NCI-H526 treated with DMSO at 0.1 percent for 48 hours (cell line): ENCODE measurements around the gene WSCD1.

Source experiments
- DNase-seq: peaks from one replicate; lab custom pipeline; 2025; lab: John Stamatoyannopoulos, UW

Gene WSCD1

GRCh38 chr17:6061290-6061689 lies 8.9 kb upstream of the WSCD1 start:
- DNase-seq, result no peak

DNA sequence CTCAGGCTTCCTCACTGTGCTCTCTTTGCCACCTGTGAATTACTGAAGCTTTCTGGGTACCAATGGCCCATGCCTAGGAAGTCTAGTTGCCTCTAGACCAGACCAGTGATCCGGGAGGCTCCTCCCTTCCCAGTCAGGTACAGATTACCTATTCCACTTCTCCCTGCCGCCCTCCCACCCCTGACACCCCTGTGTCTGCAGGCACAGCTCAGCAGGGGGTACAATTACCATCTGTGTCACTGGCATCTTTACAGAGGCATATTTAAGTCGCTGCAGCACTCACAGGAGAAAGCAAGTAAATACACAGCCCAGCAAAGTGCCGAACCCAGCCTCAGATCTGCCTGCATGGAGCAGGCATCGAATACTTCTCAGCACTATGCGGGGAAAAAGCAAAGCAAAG lies 5.3 kb upstream of the WSCD1 start:
- no peak for DNase-seq

DNA sequence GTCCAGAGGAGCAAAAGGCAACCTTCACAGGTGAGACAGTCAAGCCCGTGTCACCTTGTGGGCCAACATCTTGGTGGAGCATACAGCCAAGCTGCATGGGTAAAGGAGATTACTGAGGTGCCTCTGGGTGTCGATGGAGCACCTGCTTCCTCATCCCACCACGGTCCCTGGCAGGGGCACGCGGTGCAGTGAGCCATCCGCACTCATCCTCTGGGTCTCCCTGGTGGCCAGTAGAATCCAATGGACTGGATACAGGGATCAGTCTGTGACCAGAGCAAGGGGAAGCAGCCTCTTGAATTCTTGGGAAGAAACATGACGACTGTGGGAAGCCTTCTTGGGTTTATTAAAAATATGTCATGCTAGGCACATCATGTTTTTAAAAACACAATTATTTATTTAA lies 4.8 kb upstream of the WSCD1 start:
- no peak for DNase-seq

- no peak for DNase-seq
Measured at GRCh38 chr17:6066183-6066948, 3.8 kb upstream of the WSCD1 start.

DNA sequence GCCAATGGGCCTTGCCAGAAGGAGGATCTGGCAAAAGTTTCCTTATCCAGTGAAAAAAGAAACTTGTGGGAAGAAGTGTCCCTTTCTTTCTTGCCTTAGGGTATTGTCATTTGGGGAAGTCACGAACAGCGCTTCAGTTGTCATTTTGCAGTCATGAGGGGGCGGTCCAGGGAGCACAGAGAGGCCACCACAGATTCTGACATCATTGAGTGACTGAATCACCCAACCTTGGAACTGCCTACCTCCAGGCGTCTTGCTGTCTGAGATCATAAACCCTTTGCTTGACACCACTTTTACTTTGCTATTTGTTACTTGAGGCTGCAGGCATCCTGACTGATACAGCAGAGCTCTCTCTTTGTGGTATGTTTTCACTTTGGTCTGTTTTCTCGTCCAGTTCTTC lies 3.1 kb upstream of the WSCD1 start:
- DNase-seq, result no peak

GRCh38 chr17:6070430-6070912 lies 292 bp downstream of the WSCD1 start:
- DNase-seq, result no peak

DNA sequence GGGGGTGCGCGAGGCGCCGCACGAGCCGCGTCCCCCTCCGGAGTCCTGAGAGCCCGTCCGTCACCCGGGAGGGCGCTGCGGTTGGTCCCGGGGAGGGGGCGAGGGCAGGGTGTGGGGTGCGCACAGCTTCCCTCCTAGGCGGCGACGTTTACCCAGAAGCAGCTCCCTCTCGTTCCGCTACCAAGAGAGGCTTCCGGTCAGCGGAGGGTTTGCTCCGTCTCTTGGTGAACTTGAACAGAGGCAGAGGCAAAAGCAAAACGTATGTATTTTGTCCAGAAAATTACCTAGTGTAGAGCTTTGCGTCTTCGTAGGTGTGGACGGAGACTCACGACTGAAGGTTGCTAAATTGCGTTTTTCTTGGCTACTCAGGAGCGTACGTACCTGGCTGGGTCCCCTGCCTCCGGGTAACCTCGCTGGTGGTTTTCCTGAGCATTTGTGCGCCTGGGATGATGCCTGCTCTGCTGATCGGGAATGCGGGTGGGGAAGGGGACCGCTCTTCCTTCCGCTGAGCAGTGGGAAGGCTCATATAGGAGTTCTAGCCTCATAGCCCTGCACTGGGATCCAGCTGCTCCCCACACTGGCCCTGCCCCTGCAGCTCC lies 833 bp downstream of the WSCD1 start:
- no peak for DNase-seq

DNA sequence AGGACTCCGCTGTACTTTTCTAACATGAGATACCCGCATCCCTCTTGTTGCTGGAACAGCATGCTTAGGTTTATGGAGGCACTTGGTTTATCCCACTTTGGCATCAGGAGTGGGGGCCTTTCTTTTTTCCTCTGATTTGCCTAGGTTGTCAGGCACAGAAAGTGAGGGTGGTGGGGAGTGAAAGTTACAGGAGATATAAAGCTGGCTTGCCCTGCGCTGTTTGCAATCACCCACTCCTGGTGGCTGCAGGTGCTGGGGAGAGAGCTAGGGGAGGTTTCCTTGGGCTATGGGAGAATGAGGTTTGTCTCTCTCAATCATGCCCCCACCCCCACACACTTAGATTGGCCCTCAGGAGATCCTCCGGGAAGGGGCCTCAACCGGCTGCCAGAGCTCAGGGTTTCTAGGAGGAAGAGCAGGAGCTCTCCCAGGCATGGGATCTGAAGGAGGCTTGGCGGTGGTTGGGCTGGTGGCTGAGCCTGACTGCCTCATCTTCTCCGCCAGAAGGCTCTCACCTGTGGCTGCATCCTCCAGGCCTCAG lies 1.4 kb downstream of the WSCD1 start:
- no peak for DNase-seq

DNA sequence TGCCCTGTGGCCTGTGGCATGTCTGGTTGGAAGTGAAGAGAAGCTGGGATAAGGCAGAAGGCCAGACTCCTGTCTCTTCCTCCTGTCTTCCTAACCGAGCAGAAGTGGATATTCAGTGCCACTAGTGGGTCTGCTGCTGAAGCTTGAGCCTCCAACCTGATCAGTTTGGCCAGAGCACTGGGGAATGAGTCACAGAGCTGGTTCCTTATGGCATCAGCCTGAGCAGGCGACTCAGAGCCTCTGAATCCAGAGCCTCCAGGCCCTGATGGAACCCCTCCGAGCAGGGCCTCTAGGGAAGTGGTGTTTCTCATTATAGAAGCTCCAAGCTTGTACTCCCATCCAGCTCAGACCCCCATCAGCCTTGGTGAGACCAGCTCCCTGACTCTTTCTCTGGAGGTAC lies 2.0 kb downstream of the WSCD1 start:
- DNase-seq, result no peak

DNA sequence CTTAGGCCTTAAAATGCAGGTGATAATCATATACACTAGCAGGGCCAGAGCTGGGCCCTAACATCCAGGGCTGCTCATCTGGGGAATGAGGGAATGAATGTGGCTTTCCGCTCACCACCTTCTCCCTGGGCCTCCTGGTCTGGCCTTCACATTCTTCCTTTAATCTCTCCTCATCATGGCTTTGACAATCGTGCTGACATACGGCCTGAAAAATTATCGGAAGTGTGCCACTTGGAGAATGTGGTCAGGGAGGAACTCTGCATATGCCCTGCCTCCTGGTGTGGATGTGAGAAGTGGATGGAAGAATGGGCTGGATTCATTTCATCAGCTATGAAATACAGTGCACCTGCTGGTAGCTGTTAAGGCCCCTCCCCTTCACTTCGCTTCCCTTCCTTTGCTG lies 2.4 kb downstream of the WSCD1 start:
- no peak for DNase-seq

GRCh38 chr17:6073620-6074019 lies 3.4 kb downstream of the WSCD1 start:
- no peak for DNase-seq

- DNase-seq, result no peak
Measured at GRCh38 chr17:6075050-6075449, 4.9 kb downstream of the WSCD1 start.

DNA sequence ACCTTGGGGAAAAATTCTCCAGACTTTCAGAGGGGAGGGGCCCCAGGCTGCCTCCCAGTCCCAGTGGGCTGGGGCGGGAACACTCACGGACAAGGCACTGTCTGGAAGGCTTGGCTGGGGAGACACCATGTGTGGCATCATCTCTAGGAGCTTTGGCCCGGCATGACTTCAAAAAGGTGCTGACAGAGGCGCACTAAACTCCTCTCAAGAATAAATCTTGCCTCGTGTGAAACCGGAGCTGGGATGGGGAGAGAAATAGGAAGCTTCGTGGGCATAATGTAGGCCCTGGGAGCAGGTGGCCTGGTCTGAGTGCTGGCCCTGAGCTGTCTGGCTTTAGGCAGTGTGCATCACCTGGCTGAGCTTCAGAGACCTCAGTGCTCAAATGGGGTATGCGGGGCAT lies 5.7 kb downstream of the WSCD1 start:
- DNase-seq, result no peak

DNA sequence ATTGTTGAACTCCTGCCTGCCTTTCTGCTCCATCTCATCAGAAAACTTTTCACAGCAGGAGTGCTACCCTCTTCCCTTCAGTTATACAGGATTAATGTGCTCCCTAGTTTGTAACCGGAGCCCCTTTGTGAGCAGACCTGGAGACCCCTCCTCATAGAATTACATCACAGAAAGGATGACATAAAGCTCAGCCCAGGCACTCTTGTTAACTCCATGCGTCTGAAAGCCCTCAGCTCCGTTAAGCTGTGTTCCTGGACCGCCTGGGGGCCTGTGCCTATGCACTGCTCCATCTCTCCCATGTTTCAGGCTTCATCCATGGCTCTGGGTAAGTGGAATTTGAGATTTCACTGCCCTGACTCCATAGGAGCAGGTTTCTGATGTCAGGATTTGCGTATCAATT lies 7.6 kb downstream of the WSCD1 start:
- DNase-seq, result no peak

GRCh38 chr17:6078458-6078871 lies 8.3 kb downstream of the WSCD1 start:
- no peak for DNase-seq

GRCh38 chr17:6079155-6079888 lies 9.1 kb downstream of the WSCD1 start:
- DNase-seq, result no peak

GRCh38 chr17:6079960-6080359 lies 9.8 kb downstream of the WSCD1 start:
- DNase-seq, result no peak

DNA sequence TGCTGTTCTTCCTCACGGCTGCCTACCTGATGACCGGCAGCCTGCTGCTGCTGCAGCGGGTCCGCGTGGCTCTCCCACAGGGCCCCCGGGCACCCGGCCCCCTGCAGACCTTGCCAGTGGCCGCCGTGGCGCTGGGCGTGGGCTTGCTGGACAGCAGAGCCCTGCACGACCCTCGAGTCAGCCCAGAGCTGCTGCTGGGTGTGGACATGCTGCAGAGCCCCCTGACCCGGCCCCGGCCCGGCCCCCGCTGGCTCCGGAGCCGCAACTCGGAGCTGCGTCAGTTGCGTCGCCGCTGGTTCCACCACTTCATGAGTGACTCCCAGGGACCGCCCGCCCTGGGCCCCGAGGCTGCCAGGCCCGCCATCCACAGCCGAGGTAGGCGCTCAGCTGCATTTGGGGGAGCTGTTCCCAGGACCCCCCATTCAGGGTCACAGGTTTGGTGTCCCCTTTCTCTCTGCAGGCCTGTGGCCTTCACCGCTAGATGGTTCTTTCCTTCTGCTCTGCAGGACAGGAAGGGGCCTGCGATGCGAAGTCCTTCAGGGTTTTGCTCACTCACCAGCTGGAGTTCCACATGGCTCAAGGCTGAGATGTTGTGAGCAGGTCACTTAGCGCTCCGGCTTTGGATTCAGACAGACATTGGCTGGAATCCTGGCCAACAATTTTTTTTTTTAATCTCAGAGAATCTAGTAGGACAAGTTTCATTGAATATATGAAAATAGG lies 10.7 kb downstream of the WSCD1 start:
- no peak for DNase-seq

- no peak for DNase-seq
Measured at GRCh38 chr17:6082335-6082734, 12.2 kb downstream of the WSCD1 start.

- no peak for DNase-seq
Measured at GRCh38 chr17:6084311-6085161, 14.4 kb downstream of the WSCD1 start.

GRCh38 chr17:6085812-6086211 lies 15.6 kb downstream of the WSCD1 start:
- no peak for DNase-seq
